Activated naive CD4-positive, alpha-beta T cell treated with anti-CD3 and anti-CD28 coated beads, Interleukin-2, amount 10 ng/mL, durations not matched to agents 7 days and 5 days (primary cell): ENCODE results near the gene PRTN3.
"Not testable (repeated sequence)": the region's sequence is repeated elsewhere in the genome, so short reads cannot be mapped to it uniquely, and the experiment has no call there.

Source experiments
- CTCF ChIA-PET: fragments of 350-600 bp; sonication (Branson Sonifier 250); formaldehyde crosslinking; loops from one replicate; lab custom pipeline; 2021; ENCODE audit warnings: antibody characterized with exemption; lab: Charles Lee
- DNase-seq: peaks from one replicate; pipeline ENCODE4 v3.0.0-alpha.2; 2020
- H3K27ac Mint-ChIP-seq: one replicate; pipeline ENCODE4 v1.8.0; 2021; ENCODE audit warnings: mild to moderate bottlenecking, moderate library complexity, mixed read lengths
- H3K27me3 Mint-ChIP-seq: one replicate; pipeline ENCODE4 v1.8.0; 2021; ENCODE audit warnings: mild to moderate bottlenecking, mixed read lengths
- H3K36me3 Mint-ChIP-seq: one replicate; pipeline ENCODE4 v1.8.0; 2021; ENCODE audit warnings: mixed read lengths
- H3K4me1 Mint-ChIP-seq: one replicate; pipeline ENCODE4 v1.8.0; 2021; ENCODE audit warnings: mixed read lengths
- H3K4me3 Mint-ChIP-seq: one replicate; pipeline ENCODE4 v1.8.0; 2021; ENCODE audit warnings: mild to moderate bottlenecking, moderate library complexity, mixed read lengths
- H3K9me3 Mint-ChIP-seq: one replicate; pipeline ENCODE4 v1.8.0; 2021; ENCODE audit warnings: mixed read lengths

Gene PRTN3

DNA sequence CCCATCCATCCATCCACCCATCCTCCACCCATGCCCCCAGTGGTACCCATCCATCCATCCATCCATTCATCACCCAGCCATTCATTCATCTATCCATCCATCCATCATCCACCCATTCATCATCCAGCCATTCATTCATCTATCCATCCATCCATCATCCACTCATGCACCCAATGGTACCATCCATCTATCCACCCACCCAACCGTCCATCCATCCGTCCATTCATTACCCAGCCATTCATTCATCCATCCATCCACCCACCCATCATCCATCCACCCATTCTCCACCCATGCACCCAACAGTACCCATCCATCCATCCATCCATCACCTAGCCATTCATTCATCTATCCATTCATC, 24.3 kb upstream of the PRTN3 start:
- H3K27me3 Mint-ChIP-seq: peaks cover 21% of the 10 kb centered on the region
- H3K27ac Mint-ChIP-seq: no peak overlapping the region
- no peak overlapping the region for H3K4me3 Mint-ChIP-seq
- DNase-seq: no peak
- CTCF ChIA-PET: no interaction called here
- H3K9me3 Mint-ChIP-seq: no peaks in the 10 kb centered on the region
- H3K36me3 Mint-ChIP-seq: peaks cover 20% of the 10 kb centered on the region
- H3K4me1 Mint-ChIP-seq: no peaks in the 10 kb centered on the region

- H3K4me1 Mint-ChIP-seq, H3K36me3 Mint-ChIP-seq, H3K4me3 Mint-ChIP-seq, DNase-seq, H3K27ac Mint-ChIP-seq, H3K9me3 Mint-ChIP-seq: not testable (repeated sequence)
- CTCF ChIA-PET: interaction anchor here (0.7 kb wide), 1 partner anchor 101 kb away, joined by 3 read pairs; no protein-coding TSS in a partner anchor
- H3K27me3 Mint-ChIP-seq: peaks cover 50% of the 10 kb centered on the region
Observed at GRCh38 chr19:820212-820611, 20.6 kb upstream of the PRTN3 start.

GRCh38 chr19:821231-821824, 19.5 kb upstream of the PRTN3 start:
- no peaks in the 10 kb centered on the region for H3K9me3 Mint-ChIP-seq
- H3K27ac Mint-ChIP-seq: no peak overlapping the region
- peaks cover 57% of the 10 kb centered on the region for H3K27me3 Mint-ChIP-seq
- no peak overlapping the region for H3K4me3 Mint-ChIP-seq
- no peak for DNase-seq
- CTCF ChIA-PET: no interaction called here
- H3K4me1 Mint-ChIP-seq: no peaks in the 10 kb centered on the region
- H3K36me3 Mint-ChIP-seq: peaks cover 4% of the 10 kb centered on the region

- H3K36me3 Mint-ChIP-seq: no peaks in the 10 kb centered on the region
- peaks cover 57% of the 10 kb centered on the region for H3K27me3 Mint-ChIP-seq
- DNase-seq: no peak
- H3K4me3 Mint-ChIP-seq: no peak within 1 kb of the TSS
- no peaks in the 10 kb centered on the region for H3K9me3 Mint-ChIP-seq
- CTCF ChIA-PET: no interaction called here
- H3K4me1 Mint-ChIP-seq: no peaks in the 10 kb centered on the region
- H3K27ac Mint-ChIP-seq: no peak within 1 kb of the TSS
Observed at GRCh38 chr19:821825-822503, 18.8 kb upstream of the PRTN3 start, which contains the start of gene PLPPR3. PLPPR3 (minus strand) TSS chr19:821955; CDS start chr19:821559, 396 bp downstream.

DNA sequence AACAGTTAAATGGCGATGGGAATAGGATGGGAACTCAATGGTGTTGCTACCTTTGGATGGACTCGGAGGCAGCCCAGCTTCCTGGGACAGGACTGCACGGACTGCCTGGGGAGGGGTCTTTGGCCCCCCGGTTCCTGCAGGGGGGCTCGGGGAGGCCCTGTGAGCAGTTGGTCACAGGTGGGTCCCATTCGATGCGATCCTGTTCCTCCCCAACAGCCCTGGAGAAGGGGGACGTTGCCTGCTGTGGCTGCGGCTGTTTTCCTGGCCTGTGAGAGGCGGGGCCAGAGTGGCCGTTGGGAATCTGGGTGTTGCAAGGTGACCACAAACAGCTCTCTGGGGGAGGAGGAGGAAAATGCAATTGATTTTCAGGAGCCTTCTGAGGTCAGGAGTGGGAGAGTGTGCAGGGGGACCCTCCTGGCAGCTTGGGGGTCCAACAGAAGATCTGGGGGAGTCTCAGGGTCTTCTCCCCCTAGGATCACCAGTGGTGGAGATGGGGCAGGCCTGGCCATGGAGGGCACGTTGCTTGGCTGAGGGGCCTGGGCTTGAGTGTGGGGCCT, 17.2 kb upstream of the PRTN3 start:
- no peaks in the 10 kb centered on the region for H3K4me1 Mint-ChIP-seq
- H3K27ac Mint-ChIP-seq: no peak overlapping the region
- CTCF ChIA-PET: no interaction called here
- H3K4me3 Mint-ChIP-seq: no peak overlapping the region
- no peaks in the 10 kb centered on the region for H3K36me3 Mint-ChIP-seq
- peaks cover 57% of the 10 kb centered on the region for H3K27me3 Mint-ChIP-seq
- H3K9me3 Mint-ChIP-seq: no peaks in the 10 kb centered on the region
- DNase-seq: no peak

GRCh38 chr19:824885-825284, 15.9 kb upstream of the PRTN3 start:
- Mint-ChIP-seq H3K9me3 (no peaks in the 10 kb centered on the region), H3K4me3 (no peak overlapping the region), H3K27ac (no peak overlapping the region), H3K4me1 (no peaks in the 10 kb centered on the region), H3K36me3 (no peaks in the 10 kb centered on the region), H3K27me3 (peaks cover 57% of the 10 kb centered on the region)
- CTCF ChIA-PET: no interaction called here
- DNase-seq: no peak

- H3K36me3 Mint-ChIP-seq: no peaks in the 10 kb centered on the region
- DNase-seq: no peak
- CTCF ChIA-PET: no interaction called here
- H3K27ac Mint-ChIP-seq: no peak overlapping the region
- H3K9me3 Mint-ChIP-seq: no peaks in the 10 kb centered on the region
- H3K4me3 Mint-ChIP-seq: no peak overlapping the region
- peaks cover 53% of the 10 kb centered on the region for H3K27me3 Mint-ChIP-seq
- no peaks in the 10 kb centered on the region for H3K4me1 Mint-ChIP-seq
Observed at GRCh38 chr19:825897-826644, 14.7 kb upstream of the PRTN3 start.

DNA sequence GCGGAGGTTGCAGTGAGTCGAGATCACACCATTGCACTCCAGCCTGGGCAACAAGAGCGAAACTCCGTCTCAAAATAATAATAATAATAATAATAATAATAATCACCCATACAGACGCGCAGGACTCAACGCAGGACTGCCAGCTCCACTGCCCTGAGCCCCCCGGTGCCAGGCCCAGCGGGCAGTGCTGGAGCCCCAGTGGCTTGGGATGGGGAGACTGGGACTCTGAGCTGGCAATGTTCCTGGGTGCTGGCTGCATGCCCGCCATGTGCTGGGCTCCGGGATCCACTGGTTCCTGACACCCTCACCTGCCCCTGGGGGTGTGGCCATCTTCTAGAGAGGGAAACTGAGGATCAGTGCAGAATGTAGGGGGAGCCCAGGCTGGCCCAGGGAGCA, 13.5 kb upstream of the PRTN3 start:
- Mint-ChIP-seq H3K4me1 (no peaks in the 10 kb centered on the region), H3K4me3 (no peak overlapping the region), H3K36me3 (no peaks in the 10 kb centered on the region), H3K9me3 (no peaks in the 10 kb centered on the region), H3K27ac (no peak overlapping the region), H3K27me3 (peaks cover 55% of the 10 kb centered on the region)
- CTCF ChIA-PET: no interaction called here
- no peak for DNase-seq

DNA sequence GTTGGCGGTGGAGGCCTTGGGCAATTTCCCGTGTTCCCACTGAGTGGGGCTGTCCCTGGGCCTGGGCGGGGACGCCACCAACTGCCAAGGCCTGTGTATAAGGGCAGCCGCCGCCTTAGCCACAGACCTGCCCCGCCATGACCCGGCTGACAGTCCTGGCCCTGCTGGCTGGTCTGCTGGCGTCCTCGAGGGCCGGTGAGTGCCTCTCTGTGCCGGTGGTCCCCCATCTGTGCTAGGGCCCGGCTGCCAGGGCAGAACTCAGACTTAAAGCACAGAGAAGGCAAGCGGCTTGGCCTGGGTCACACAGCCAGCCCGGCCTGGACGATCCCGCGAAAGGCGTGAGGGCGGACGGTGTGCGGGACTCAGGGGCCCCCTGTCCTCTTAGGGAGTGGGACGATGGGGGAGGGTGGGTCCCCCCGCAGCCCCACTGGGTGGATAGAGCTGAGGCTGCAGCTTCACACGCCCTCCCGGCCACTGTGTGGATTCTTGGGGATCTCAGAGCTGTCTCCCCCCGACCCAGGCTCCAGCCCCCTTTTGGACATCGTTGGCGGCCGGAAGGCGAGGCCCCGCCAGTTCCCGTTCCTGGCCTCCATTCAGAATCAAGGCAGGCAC, 13.0 kb upstream of the PRTN3 start, which contains the start of gene AZU1:
AZU1 (plus strand) TSS at position 128 of the 612 bp plus-strand sequence; CDS start at position 138, 10 bp downstream.
- Mint-ChIP-seq H3K27ac (no peak within 1 kb of the TSS), H3K27me3 (peaks cover 51% of the 10 kb centered on the region)
- no peak for DNase-seq

DNA sequence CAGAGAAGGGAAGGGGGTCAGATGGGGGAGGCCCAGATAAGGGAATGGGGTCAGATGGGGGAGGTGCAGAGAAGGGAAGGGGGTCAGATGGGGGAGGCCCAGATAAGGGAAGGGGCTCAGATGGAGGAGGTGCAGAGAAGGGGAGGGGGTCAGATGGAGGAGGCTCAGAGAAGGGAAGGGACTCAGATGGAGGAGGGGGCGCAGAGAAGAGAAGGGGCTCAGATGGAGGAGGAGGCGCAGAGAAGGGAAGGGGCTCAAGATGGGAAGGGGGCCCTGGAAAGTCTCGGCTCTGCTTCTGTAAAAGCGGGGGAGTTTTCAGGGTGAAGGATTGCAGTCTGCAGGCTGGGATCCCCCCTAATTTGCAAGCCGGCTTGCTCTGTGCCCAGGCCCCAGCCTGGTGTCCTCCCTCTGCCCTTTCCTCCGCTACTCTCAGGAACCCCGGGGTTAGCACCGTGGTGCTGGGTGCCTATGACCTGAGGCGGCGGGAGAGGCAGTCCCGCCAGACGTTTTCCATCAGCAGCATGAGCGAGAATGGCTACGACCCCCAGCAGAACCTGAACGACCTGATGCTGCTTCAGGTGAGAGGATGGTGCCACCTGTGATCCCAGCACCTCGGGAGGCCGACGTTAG, 11.6 kb upstream of the PRTN3 start:
- CTCF ChIA-PET: no interaction called here
- Mint-ChIP-seq H3K9me3 (no peaks in the 10 kb centered on the region), H3K4me3 (no peak overlapping the region), H3K27ac (no peak overlapping the region), H3K4me1 (no peaks in the 10 kb centered on the region), H3K27me3 (peaks cover 38% of the 10 kb centered on the region), H3K36me3 (no peaks in the 10 kb centered on the region)
- no peak for DNase-seq

More for the DNA sequence above, 13.0 kb upstream of the PRTN3 start, which contains the start of gene AZU1:
- Mint-ChIP-seq H3K36me3 (no peaks in the 10 kb centered on the region), H3K4me3 (no peak within 1 kb of the TSS), H3K4me1 (no peaks in the 10 kb centered on the region), H3K9me3 (no peaks in the 10 kb centered on the region)
- CTCF ChIA-PET: no interaction called here

DNA sequence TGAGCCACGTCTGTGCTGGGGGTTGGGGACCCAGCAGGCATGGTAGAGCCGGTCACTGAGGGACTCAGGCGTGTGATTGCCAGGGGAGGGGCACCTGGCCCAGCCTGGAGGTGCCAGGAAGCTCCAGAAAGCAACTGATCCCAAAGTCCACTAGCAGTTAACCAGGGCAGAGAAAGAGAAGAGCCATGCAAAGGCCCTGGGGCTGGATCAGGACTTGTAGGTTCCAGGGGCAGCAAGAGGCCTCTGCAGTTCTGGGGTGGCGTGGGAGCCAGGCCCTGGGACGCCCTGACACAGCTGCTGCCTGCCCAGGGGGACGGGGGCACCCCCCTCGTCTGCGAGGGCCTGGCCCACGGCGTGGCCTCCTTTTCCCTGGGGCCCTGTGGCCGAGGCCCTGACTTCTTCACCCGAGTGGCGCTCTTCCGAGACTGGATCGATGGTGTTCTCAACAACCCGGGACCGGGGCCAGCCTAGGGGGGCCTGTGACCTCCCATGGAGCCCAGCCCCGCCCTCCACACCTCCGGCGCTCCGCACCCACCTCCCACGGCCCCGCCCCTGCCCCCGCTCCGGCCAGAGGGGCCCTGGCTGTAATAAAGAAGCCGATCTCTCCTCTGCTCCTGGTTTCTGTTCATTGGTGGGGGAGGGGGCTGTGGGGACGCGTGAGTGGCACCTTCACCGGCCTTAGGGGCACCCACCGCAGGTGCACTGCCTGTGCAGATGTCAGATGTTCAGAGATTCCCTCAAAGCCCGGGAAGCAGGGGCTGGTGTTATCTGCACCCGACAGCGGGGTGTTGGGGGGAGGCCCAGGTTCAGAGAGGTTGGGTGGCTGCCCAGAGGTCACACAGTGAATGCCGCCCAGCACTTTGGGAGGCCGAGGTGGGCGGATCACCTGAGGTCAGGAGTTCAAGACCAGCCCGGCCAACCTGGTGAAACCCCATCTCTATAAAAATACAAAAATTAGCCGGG, 9.1 kb upstream of the PRTN3 start:
- no peak for DNase-seq
- H3K27me3 Mint-ChIP-seq: peaks cover 37% of the 10 kb centered on the region
- CTCF ChIA-PET: no interaction called here
- no peaks in the 10 kb centered on the region for H3K36me3 Mint-ChIP-seq
- no peaks in the 10 kb centered on the region for H3K9me3 Mint-ChIP-seq
- no peak overlapping the region for H3K4me3 Mint-ChIP-seq
- no peak overlapping the region for H3K27ac Mint-ChIP-seq
- no peaks in the 10 kb centered on the region for H3K4me1 Mint-ChIP-seq

DNA sequence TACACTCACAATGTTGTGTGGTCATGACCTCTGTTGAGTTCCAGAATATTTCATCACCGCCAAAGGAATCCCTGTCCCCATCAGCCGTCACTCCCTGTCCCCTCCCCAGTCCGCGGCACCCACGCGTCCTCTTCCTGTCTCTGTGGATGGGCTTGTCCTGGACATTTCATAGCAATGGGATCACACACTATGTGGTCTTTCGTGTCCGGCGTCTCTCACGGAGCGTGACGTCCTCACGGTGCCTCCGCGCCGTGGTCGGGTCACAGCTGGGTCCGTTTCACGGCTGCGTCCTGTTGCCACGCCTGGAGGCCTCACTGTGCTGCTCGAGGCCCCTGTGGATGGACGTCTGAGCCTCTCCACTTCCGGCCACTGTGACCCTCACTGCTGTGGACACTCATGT, 6.6 kb upstream of the PRTN3 start:
- CTCF ChIA-PET: no interaction called here
- no peak overlapping the region for H3K27ac Mint-ChIP-seq
- no peaks in the 10 kb centered on the region for H3K36me3 Mint-ChIP-seq
- no peaks in the 10 kb centered on the region for H3K9me3 Mint-ChIP-seq
- peaks cover 43% of the 10 kb centered on the region for H3K27me3 Mint-ChIP-seq
- no peaks in the 10 kb centered on the region for H3K4me1 Mint-ChIP-seq
- no peak for DNase-seq
- no peak overlapping the region for H3K4me3 Mint-ChIP-seq

DNA sequence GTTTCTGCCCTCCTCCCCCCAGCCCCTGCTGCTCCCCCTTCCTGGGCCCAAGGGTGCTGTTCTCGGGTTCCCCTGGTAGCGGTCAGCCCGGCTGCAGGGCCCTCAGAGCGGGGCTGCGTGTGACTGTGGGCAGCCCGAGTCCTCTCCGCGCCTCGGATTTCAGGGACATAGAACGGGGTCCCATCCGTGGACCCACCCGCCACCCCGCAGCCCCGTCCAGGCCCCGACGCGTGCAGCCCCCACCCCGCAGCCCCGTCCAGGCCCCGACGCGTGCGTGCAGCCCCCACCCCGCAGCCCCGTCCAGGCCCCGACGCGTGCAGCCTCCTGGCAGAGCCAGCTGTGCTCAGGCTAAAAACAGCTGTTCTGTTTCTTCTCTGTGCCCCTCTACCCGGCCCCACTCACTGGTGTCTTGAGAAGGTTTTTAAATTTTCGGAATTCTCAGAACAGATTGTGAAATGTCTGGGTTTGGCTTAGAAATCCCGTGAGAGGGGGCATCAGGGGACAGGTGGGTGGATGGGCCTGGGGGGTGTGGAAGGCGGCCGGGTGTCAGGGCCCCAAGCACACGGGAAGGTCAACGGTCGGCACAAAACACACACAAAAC, 5.5 kb upstream of the PRTN3 start:
- Mint-ChIP-seq H3K27me3 (peaks cover 44% of the 10 kb centered on the region), H3K27ac (no peak overlapping the region), H3K4me1 (no peaks in the 10 kb centered on the region), H3K4me3 (no peak overlapping the region), H3K9me3 (no peaks in the 10 kb centered on the region), H3K36me3 (no peaks in the 10 kb centered on the region)
- CTCF ChIA-PET: no interaction called here
- no peak for DNase-seq
